GM23338 (cell line): ENCODE measurements around the gene KIF4A. TPM values are rescaled to one million over a fixed set of nuclear protein-coding genes. Genes with fewer than 3 reads are reported as not detected.
A peak's percentile ranks its signal among the peaks of the same experiment; 100 is the strongest.

Experiments used
- ATAC-seq: fragments of 200-7000 bp; cut with Tn5 transposase; 3 replicates; pipeline ENCODE4 v1.9.1; 2020
- DNase-seq: peaks from one replicate; pipeline ENCODE4 v3.0.0-alpha.2; 2015; ENCODE audit warnings: low spot score
- H2AFZ ChIP-seq: fragments of 200-600 bp; sonication (generic); 2 replicates; pipeline ENCODE4 v1.8.0; 2016; ENCODE audit warnings: antibody characterized with exemption, mild to moderate bottlenecking, moderate library complexity
- H3F3A ChIP-seq: fragments of 200-600 bp; sonication (generic); replicated peaks from 2 replicates; pipeline ENCODE4 v1.8.0; 2017; ENCODE audit warnings: antibody characterized with exemption, mixed run types, low read depth
- H3K27ac ChIP-seq: fragments of 200-600 bp; sonication (generic); 2 replicates; pipeline ENCODE4 v1.6.1; 2016; ENCODE audit warnings: low read depth
- H3K27me3 ChIP-seq: fragments of 200-600 bp; sonication (generic); 2 replicates; pipeline ENCODE4 v1.8.0; 2016; ENCODE audit warnings: mild to moderate bottlenecking, mixed run types, moderate library complexity; ENCODE audit not compliant: insufficient read depth
- H3K36me3 ChIP-seq: fragments of 200-600 bp; sonication (generic); 2 replicates; pipeline ENCODE4 v1.8.0; 2016; ENCODE audit warnings: mild to moderate bottlenecking; ENCODE audit not compliant: insufficient read depth
- H3K4me1 ChIP-seq: fragments of 200-600 bp; sonication (generic); 2 replicates; pipeline ENCODE4 v1.8.0; 2016; ENCODE audit warnings: mild to moderate bottlenecking, moderate library complexity; ENCODE audit not compliant: insufficient read depth
- H3K4me2 ChIP-seq: fragments of 200-600 bp; sonication (generic); 2 replicates; pipeline ENCODE4 v1.7.1; 2017; ENCODE audit warnings: mixed run types
- H3K4me3 ChIP-seq: fragments of 200-600 bp; sonication (generic); 2 replicates; pipeline ENCODE4 v1.6.1; 2016; ENCODE audit warnings: mixed run types
- H3K79me2 ChIP-seq: fragments of 200-600 bp; sonication (generic); replicated peaks from 2 replicates; pipeline ENCODE4 v1.8.0; 2017; ENCODE audit warnings: mild to moderate bottlenecking; ENCODE audit not compliant: insufficient read depth
- H3K9me2 ChIP-seq: fragments of 200-600 bp; sonication (generic); 2 replicates; pipeline ENCODE4 v1.8.0; 2017; ENCODE audit not compliant: insufficient read depth
- H4K20me1 ChIP-seq: fragments of 200-600 bp; sonication (generic); replicated peaks from 2 replicates; pipeline ENCODE4 v1.8.0; 2017; ENCODE audit warnings: mild to moderate bottlenecking; ENCODE audit not compliant: insufficient read depth
- H3K27ac Mint-ChIP-seq: 2 replicates; pipeline ENCODE4 v1.8.0; 2020; ENCODE audit warnings: inconsistent platforms, mild to moderate bottlenecking, moderate library complexity, mixed read lengths
- H3K27me3 Mint-ChIP-seq: 3 replicates; pipeline ENCODE4 v1.8.0; 2022; ENCODE audit warnings: low read depth, mild to moderate bottlenecking, moderate library complexity, mixed read lengths, inconsistent platforms; ENCODE audit not compliant: insufficient read depth, poor library complexity
- H3K36me3 Mint-ChIP-seq: 3 replicates; pipeline ENCODE4 v1.8.0; 2021; ENCODE audit warnings: low read depth, mild to moderate bottlenecking, inconsistent platforms, moderate library complexity, mixed read lengths
- H3K4me1 Mint-ChIP-seq: 3 replicates; pipeline ENCODE4 v1.8.0; 2020; ENCODE audit warnings: mild to moderate bottlenecking, inconsistent platforms, mixed read lengths
- H3K4me3 Mint-ChIP-seq: 3 replicates; pipeline ENCODE4 v1.8.0; 2021; ENCODE audit warnings: moderate library complexity, mild to moderate bottlenecking, inconsistent platforms, mixed read lengths
- H3K9me3 Mint-ChIP-seq: 3 replicates; pipeline ENCODE4 v1.8.0; 2020; ENCODE audit warnings: moderate library complexity, mild to moderate bottlenecking, inconsistent platforms, mixed read lengths
- CREB1 ChIP-seq: fragments of 250-450 bp; sonication (Bioruptor Pico); IDR thresholded peaks from 2 replicates; pipeline ENCODE4 v1.5.0; 2020; ENCODE audit warnings: low read depth, mild to moderate bottlenecking, moderate library complexity
- EZH2phosphoT487 ChIP-seq: fragments of 200-600 bp; sonication (generic); IDR thresholded peaks from one replicate; pipeline ENCODE4 v1.8.1; 2018; ENCODE audit warnings: antibody characterized with exemption; ENCODE audit not compliant: unreplicated experiment
- ZNF114 ChIP-seq: fragments of 250-450 bp; sonication (Bioruptor Pico); IDR thresholded peaks from 2 replicates; pipeline ENCODE4 v1.5.0; 2020; ENCODE audit warnings: mild to moderate bottlenecking, moderate library complexity
- ZNF331 ChIP-seq: fragments of 250-450 bp; sonication (Bioruptor Pico); IDR thresholded peaks from 2 replicates; pipeline ENCODE4 v1.5.0; 2020; ENCODE audit warnings: low read depth, mild to moderate bottlenecking, moderate library complexity
- ZNF462 ChIP-seq: fragments of 250-450 bp; sonication (Bioruptor Pico); IDR thresholded peaks from 2 replicates; pipeline ENCODE4 v1.5.0; 2020; ENCODE audit warnings: mild to moderate bottlenecking, moderate library complexity
- polyA plus RNA-seq: library from polyadenylated mRNA; unstranded; fragments of >200 nt; fragmentation: Nextera tagmentation; extraction: Ambion mirVana; gene quantifications from 2 replicates; pipeline ENCODE4 v1.2.1, GENCODE V29; 2016
- total RNA-seq: library from RNA; depleted of rRNA; stranded (reverse); fragments of >200 nt; shearing (Covaris generic); gene quantifications from 2 replicates; pipeline ENCODE4 v1.2.3, GENCODE V29; 2014

The KIF4A gene
- total and polyA plus RNA-seq, 2 experiments from 2014 or later: 21.5 to 27.6 TPM

DNA sequence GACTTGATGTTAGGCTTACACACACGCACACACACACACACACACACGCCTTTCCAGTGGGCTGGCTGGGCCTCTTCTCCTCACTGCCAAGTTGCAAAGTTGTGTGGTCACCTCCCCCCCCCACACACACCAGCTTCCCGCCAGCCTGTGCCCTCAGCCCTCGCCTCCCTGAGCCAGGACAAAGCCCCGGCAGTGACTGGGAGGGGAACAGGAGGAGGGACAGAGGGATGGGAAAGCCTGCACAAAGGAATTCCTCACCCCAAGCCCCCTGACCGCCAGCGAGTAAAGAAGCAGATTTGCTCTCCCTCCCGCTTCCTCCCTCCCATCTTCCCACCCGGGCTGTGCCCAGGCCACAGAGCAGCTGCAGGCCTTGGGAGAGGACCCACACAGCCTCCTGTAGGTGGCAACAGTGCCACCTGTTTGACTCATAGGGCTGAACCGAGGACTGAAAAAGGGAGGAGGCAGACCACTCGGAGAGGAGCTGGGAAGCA is 133.0 kb downstream of the KIF4A start, which contains the start of gene GDPD2 (continued):
- TF ChIP-seq ZNF331 (CRISPR knock-in tag) (no peak), CREB1 (CRISPR knock-in tag) (no peak), EZH2phosphoT487 (no peak), ZNF114 (no peak), ZNF462 (CRISPR knock-in tag) (no peak)

DNA sequence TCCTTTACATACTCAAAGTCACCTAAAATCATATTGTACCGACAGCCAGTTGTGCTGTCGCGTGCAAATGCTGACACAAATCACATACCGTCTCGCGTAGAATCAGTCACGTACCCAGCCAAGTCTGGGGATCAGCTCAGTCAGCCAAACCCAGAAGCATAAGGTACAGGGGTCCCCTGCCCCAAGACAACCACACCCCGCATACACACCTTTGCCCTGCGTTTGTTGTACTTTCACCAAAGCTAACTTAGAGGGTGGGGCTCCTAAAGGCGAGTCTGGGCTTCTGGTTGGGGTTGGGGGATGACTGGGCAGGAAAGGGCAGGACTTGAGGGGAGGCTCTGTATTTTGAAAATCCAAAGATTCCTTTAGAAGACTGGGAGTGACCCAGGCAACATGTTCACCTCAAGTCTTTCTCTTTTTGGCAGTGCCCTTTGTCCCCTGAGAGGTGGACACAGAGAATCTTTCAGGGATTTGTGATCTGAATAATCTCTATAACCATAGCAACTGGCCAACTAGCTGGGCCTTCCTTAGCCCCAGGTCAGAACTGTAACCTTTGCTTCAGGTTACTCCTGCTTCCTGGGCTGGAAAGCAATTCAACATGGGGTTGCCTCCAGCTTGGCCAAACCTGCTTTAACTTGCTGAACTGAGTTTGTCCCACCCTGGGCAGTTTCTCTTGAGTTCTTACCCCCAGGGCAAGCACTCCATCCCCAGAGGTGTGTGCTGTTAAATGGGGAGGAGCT is 134.2 kb downstream of the KIF4A start:
- Histone ChIP-seq H3K4me2 (peak overlapping the region; percentile 80), H3K27me3 (no peaks in the 10 kb centered on the region), H3K79me2 (no peaks in the 10 kb centered on the region), H3K4me1 (peaks cover 18% of the 10 kb centered on the region), H3F3A (no peaks in the 10 kb centered on the region), H3K4me3 (peak overlapping the region; percentile 55), H3K9me2 (no peaks in the 10 kb centered on the region), H3K36me3 (no peaks in the 10 kb centered on the region), H3K27ac (no peak overlapping the region), H4K20me1 (no peaks in the 10 kb centered on the region), H2AFZ (no peak overlapping the region)
- Mint-ChIP-seq H3K4me3 (peak overlapping the region; percentile 90), H3K27ac (peak overlapping the region; percentile 55), H3K4me1 (peaks cover 30% of the 10 kb centered on the region), H3K36me3 (peaks cover 37% of the 10 kb centered on the region), H3K9me3 (peaks cover 3% of the 10 kb centered on the region; the same call in 2 of the 3 replicates), H3K27me3 (peaks cover 3% of the 10 kb centered on the region)
- no peak for ATAC-seq
- DNase-seq: no peak
- no peak for TF ChIP-seq ZNF462 (CRISPR knock-in tag)
